ENCODE measurements around the gene RNH1.
A peak's percentile ranks its signal among the peaks of the same experiment; 100 is the strongest.

The RNH1 gene

DNA sequence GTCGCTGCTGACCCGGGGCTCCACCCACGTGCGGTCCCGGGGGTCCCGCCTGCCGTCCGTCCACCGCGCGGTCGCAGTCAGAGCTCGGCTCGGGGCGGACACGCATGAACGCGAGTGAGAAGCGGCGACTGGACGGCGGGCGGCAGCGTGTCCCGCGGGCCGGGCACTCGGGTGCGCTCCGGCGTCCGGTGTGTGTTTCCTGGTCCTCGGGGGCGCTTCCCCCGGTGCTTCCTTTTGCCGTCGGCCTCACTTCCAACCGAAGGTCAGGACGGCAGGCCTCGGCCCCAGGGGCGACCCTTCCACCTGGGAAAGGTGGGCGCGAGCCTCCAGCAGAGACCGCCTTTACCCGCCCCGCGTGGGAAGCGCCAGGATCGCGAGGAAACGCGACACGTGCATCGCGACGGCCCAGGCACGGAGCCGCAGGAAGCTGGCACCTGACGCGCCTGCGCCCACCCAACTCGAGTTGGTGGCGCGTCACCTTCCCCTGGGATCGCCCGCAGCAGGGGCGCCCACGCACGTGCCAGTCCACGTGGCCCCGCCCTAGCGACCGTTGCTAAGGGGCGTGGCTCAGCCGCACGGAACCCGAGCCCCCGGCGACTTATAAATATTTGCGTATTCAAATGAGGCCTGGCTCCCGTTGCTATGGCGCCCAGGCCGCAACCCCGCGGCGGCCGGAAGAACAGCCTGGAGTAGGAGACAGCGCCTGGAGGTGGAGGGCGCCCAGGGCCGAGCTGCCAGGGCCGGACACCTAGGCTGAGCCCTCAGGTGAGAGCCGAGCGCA, 30.0 kb upstream of the RNH1 start, which contains the start of gene LRRC56:
Gene LRRC56 (plus strand): TSS at position 687 of the 781 bp plus-strand sequence. CDS start 3,158 bp downstream, outside the sequence.
- DNase-seq, result peak; percentile 90 to 92

DNA sequence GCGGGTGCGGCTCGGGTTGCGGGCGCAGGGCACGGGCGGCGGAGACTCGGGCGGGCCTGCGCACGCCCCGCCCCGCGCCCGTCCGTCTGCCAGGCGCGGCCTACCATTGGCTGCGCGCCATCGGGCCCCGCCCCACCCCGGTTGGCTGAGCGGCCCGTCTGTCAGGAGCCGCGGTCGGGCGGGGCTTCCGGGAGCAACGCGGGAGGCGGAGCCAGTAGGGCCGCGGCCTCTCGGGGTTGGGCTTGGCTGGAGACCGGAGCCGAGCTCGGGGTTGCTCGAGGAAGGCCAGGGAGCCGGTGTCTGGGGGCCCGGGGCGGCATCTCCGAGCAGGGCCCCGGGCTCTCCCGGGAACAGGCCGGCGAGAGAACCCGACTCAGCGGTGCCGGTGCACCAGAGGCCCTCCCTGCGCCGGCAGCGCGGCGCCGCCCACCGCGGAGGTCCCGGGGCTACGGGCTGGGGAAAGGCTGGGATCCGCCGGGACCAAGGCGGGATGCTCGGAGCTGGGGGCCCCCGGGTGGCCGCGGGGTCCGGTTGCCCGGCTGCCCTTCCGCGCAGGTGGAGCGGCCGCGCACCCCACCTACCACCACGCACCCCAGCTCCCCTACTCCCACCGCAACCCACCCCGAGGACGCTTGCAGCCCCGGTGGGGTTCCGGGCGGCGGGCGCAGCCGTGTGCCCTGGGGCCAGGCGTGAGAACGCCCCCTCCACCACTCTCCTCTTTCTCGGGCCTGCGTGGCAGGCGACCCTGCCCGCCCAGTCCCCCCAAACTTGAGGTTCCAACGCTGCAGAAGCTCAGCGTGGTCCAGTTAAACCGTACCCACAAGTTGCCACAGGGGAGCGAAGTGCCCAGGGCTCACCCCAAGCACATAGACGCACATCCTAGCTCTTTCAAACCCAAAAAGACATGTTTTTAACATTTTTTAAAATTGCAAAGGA, 28.7 kb upstream of the RNH1 start, which contains the start of gene HRAS:
Gene HRAS (minus strand): TSS at position 58 of the 936 bp plus-strand sequence.
- DNase-seq, result peak; percentile 94 to 96

DNA sequence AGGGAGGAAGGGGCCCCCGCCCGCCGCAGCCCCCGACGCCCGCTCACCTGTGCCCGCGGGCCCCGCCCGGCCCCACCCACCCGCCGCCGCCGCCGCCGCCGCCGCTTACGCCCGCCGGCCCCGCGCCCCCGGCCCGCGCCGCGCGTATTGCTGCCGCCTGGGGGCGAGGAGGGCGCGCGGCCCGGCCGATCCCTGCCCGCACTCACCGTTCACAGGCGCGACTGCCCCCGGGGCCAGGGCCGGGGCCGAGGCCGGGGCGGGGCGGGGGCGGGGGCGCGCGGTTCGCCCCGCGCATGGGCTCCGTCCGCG, 28.1 kb upstream of the RNH1 start:
- no peak for DNase-seq

DNA sequence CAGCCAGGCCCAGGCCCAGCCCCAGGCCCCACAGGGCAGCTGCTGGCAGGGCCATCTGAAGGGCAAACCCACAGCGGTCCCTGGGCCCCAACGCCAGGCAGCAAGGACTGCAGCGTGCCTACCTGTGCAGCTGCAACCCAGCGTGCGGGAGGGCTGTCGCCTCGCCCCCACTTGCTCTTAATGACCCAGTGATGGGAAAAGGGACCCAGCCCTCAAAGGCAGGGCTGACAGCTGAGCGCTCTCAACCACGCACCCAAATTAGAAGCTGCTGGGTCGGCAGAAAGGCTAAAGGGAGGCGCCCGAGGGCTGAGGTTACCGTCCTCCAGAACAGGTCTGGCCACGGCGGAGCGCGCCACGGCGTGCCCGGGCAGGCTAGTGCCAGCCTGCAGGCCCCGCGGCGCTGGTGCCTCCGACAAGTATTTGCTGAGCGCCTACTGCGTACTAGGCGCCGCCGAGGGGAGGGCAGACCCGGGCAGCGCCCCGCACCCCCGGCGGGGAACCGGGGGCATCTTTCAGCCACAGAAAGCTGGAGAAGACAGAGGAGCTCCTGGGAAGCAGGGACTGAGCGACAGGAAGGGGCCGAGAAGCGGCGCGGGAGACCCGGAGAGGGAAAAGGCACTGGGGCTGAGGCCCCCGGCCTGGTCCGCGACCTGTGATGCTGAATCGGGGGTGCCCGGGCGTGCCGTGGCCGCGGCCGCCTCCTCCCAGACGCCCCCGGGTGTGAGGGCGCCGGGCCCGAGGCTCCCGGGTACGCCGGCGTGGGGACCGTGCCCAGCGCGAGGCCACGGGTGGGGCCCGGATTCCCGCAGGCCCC, 27.6 kb upstream of the RNH1 start:
- DNase-seq, result peak in 1 of 2 donors; percentile 33

DNA sequence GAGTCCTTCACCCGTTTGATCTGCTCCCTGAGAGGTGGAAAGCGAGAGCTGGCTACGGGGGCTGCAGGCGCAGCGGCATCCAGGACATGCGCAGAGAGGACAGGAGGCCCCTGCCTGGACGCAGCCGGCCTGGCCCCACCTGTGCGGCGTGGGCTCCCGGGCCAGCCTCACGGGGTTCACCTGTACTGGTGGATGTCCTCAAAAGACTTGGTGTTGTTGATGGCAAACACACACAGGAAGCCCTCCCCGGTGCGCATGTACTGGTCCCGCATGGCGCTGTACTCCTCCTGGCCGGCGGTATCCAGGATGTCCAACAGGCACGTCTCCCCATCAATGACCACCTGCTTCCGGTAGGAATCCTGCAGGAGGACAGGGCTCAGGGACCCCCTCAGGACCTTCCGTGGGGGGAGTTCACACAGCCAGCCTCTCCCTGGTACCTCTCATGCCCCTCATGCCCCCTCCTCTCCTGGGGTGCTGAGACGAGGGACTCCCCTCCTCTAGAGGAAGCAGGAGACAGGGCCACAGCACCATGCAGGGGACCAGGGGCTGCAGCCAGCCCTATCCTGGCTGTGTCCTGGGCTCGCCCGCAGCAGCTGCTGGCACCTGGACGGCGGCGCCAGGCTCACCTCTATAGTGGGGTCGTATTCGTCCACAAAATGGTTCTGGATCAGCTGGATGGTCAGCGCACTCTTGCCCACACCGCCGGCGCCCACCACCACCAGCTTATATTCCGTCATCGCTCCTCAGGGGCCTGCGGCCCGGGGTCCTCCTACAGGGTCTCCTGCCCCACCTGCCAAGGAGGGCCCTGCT, 26.7 kb upstream of the RNH1 start:
- no peak for DNase-seq

DNA sequence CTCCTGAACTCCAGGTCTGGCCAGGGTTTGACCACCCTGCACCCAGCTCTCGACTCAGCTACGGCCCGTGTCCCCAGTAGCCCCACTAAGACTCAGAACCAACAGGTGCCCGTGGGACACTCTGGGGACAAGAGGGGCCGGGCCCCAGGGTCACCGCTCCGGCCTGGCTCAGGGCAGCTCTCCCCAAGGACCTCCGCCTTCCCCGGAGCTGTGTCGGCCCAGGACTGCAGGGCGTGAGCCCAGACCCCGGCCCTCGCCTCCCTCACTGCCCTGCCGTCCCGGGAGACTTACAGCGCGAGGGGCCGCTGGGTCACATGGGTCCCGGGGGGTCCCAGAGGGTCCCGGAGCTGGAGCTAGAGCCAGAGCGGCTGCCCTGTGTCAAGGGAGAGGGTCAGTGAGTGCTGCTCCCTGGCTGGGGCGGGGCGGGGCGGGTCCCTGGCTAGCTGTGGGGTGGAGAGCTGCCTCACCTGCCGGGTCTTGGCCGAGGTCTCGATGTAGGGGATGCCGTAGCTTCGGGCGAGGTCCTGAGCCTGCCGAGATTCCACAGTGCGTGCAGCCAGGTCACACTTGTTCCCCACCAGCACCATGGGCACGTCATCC, 26.0 kb upstream of the RNH1 start:
- DNase-seq, result no peak

DNA sequence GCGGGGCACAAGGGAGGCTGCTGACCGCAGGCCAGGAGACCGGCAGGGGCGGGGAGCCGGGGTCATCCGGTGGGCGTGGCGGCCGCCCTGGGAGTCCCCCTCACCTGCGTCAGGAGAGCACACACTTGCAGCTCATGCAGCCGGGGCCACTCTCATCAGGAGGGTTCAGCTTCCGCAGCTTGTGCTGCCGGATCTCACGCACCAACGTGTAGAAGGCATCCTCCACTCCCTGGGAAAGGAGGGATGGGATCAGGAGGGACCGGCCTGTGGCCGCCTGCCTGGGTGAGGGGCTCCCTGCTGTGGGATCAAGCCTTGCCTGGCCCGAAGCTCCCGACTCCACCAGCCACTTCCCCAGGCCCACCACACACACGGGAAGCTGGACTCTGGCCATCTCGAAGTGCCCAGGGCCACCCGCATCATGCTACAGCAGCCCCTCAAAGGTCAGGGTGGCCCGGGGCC, 25.5 kb upstream of the RNH1 start:
- no peak for DNase-seq

DNA sequence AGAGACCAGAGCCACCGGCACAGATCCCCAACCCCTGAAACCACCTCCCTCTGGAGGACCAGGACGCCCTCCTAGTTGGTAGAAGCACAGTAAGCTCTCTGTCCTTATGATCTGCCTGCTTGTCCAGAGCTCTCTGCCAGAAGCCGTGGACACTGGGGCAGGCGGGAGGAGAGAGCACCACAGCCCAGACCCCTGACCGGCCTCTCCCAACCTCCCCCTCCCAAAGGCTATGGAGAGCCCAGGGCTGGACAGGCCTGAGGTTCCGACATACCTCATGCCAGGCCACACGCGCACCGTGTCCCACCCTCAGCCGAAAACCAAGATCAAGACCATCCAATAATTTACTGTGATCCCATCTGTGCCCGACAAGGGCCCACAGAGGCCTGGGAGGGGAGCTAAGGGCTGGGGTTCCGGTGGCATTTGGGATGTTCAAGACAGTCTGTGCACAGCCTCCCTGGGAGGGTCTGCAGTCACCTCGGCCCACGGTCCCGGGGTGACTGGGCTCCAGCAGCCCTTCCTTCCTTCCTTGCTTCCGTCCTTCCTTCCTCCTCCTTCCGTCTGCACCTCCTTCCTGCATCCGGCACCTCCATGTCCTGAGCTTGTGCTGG, 25.0 kb upstream of the RNH1 start:
- DNase-seq, result no peak

DNA sequence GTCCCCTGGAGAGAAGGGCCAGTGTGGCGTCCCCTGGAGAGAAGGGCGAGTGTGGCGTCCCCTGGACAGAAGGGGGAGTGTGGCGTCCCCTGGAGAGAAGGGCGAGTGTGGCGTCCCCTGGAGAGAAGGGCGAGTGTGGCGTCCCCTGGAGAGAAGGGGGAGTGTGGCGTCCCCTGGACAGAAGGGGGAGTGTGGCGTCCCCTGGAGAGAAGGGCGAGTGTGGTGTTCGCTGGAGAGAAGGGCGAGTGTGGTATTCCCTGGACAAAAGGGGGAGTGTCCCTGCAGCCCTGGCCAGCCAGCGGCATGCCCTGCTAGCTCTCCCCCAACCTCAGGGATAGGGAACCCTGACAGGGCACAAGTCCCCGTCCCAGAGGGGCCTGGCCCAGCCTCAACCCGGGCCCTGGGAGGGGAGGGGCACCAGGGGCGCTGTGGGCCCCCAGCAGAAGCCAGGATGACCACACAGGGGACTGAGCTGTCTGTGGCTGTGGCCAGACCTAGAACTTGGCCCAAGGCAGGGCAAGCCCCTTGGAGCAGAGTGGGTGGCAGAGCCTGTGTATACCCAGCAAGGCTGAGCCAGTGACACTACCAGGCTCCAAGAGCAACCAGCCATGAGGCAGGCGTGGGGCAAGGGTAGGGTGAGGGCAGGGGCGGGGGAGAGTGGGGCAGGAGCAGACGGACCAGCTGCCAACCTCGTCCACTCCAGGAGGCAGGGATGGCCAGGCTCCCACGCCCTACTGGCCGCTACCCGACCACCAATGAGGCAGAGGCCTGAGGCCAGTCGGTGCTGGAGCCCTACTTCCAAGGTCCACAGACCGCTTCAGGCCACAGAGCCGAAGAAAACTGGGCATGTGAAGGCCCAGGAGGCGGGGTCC, 24.2 kb upstream of the RNH1 start:
- DNase-seq, result no peak

DNA sequence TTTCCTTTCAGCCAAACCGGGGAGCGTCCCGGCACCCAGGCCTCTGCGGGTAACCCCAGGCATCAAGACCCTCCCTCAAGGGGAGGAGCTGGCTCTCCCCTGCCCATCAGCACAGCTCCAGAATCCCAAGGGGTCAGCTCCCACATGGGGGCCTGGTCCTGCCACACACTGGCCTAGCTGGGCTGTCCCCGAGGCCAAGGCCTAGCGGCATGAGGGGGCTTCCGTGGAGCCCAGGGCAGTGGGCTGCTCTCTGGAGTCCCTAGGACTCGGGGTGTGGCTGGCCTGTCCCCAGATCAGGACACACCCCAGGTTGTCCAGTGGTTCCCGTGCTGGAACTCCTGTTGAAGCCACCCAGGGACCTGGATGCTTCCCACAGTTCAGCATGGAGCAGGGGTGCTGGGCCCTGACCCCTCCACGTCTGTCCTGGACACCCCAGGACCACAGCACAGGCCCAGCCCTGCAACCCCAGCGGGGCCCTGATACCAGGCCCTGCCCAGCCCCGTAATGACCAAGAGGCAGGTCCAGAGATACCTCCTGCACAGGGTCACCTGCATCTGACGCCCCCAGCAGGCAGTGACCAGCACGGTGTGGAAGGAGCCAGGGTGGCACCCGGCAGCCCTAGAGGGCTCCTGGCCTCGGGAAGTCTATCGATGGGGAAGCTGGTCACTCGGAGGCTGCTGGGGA, 22.8 kb upstream of the RNH1 start:
- no peak for DNase-seq

DNA sequence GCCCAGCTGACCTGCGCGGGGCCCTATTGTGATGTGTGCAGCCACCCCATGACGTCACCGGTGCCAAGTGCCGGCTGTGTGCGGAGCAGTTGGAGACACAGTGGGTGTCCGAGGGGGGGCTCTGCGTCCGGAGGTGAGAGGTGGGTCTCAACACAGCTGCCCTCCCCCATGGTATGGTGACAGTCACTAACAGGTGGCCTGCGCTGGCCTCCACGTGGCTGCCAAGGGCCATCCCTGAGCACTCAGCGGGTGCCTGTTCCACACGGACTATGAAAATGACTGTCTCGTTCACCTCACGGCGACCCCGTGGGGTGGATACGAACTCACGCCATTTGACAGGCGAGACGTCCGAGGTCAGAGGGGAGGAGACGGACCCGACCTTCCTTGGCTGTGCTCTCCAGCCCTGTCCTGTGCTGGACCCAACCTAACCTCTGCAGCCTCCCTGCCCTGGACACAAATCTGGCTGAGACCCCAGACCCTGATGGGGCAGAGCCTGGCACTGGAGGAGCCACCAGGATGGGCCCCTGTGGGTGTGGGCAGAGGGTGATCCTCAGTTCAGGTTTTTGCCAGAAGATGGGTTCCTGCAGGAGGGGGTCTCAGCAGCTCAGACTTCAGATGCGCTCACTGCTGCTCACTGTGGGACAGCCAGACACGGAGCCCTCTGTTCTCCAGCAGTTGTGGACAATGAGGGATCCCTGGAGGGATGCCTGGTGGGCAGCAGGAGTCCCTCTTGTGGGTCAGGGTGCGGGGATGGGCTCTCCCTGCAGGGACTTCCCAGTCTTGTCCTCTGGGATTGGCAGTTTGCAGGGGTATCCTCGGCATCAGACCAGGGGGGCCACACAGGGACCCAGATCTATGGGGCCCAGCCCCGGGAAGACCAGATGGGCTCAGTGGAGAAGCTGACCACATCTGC, 22.0 kb upstream of the RNH1 start:
- no peak for DNase-seq

DNA sequence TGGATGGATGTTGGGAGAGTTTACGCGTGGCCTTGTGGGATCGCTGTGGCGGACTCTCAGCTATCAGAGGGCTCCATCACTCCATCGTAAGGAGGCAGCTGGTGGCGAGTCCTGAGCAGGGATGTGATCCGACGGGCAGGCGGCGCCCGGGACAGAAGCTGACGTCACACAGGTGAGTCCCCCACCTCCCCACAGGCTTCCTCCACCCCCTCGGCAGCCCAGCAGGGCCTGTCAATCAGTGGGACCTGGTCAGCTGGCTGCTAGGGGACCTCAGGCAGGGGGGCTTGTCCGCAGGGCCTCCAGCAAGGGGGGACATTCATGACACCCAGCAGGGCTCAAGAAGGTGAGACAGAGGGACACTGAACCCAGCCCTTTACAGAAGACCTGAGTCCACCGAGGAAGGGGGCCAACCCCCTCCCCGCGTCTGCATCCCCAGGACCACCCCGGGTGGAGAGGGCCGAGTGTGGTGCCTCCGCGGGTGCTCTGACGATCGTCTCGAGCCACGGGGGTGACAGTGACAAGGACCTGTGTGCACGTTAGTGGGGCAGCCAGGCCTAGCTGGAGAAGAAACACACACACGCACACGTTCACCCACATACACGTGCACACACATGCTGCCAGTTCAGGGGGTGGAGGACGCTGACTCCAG, 21.2 kb upstream of the RNH1 start:
- no peak for DNase-seq

DNA sequence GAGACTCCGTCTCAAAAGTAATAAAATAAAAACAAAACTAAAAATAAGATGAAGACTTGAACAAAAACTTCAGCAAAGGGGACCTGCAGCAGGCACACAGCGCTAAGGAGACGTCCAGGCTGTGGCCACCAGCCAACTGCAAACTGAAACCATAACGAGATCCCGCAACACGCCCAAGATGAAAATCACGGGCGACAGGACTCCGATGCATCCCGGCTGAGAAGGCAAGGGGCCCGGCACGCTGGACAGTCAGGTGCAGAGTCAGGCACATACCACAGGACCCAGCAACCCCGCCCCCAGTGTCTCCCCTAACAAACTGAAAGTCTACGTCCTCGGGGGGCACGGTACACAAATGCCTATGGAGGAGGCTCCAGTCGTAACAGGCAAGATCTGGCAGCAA, 19.1 kb upstream of the RNH1 start:
- no peak for DNase-seq

DNA sequence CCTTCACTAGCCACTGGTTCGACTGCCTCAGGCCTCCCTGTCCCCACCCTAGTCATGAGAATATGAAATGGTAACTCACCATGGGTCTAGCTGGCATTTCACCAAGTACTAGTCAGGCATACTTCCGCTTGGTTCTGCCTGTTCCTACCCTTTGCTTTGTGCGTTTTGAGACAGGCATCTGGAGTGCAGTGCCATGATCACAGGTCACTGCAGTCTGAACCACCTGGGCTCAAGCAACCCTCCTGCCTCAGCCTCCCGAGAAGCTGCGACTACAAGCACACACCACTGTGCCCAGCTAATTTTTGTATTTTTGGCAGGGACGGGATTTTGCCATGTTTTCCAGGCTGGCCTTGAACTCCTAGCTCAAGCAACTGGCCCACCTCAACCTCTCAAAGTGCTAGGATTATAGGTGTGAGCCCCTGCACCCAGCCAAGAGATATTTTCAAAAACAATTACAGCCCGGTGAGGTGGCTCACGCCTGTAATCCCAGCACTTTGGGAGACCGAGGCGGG, 14.2 kb upstream of the RNH1 start:
- DNase-seq, result no peak

DNA sequence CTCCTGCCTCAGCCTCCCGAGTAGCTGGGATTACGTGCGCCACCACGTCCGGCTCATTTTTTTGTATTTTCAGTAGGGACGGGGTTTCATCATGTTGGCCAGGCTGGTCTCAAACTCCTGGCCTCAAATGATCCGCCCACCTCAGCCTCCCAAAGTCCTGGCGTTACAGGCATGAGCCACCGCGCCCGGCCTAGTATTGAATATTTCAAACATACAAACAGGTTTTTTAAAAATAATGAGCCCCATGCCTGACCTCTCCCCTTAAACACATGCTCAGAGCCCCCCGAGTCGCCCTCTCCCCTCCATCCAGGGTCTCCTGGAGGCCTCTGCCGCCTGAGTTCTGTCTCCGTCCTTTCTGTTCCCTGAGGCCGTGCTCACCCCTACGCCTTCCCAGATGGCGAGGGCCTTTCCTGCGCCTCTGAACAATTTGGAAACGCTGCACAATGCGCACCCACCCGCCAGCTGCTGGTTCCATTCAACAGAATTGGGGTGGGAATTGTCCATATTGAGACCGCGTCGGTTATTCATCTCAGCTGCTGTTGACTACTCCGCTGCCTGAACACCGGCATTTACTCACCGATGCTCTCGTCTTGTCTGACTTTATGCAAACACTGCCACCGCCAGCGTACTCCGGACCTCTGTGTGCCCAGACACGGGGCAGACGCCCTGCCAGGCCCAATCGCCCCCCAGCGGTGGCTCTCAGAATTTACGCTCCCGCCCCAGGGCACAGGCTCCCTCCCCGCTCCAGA, 13.6 kb upstream of the RNH1 start:
- no peak for DNase-seq

DNA sequence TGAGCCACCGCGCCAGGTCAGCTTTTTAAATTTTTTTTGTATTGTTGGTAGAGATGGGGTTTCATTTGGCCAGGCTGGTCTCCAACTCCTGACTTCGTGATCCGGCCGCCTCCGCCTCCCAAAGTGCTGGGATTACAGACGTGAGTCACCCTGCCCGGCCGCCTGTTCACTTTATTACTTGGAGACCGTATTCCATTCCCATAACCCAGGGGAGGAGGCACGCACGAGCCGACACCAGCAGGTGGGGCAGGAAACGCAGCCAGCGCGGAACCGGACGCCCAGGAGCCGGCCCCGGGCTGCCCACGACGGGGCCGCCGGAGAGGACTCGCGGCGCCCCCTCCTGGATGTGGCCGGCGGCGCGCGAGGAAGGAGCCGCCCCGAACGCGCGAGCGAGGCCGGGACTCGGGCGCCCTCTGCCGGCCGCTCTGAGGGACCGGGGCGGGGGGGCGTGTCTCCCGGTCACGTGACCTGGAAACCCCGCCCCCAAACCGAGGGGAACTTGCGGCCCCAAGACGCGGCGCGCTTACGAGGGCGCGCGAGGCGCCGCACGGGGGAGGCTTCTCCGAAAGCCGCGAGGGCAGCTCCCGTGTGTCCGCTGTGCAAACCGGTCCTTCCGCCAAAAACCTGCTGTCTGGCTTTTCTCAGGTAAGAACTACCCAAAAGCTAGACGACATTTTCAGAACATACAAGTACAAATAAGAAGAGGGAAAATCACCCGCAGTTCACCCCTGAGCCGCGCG, 11.6 kb upstream of the RNH1 start:
- DNase-seq, result peak; percentile 87

Measured in activated CD4-positive, alpha-beta T cell treated with anti-CD3 and anti-CD28 coated beads for 4 hours (primary cell).